Mammary epithelial cell (primary cell): ENCODE data around the gene EVI5L.

ENCODE experiments used
- CTCF ChIP-seq, 2 donors: IDR thresholded peaks in 1 of 2; conservative IDR thresholded peaks in 1 of 2; 2 replicates each; pipeline ENCODE4 v1.5.1; 2011 to 2012; ENCODE audit warnings: inconsistent platforms in 2 of 2, low read length in 2 of 2, mild to moderate bottlenecking in 2 of 2, control low read depth in 1 of 2, low read depth in 1 of 2; ENCODE audit not compliant: insufficient read depth in 1 of 2; ENCODE audit errors: extremely low read depth in 1 of 2
- EZH2 ChIP-seq: IDR thresholded peaks from 2 replicates; pipeline ENCODE4 v1.6.1; 2012; ENCODE audit warnings: low read length, inconsistent platforms, borderline replicate concordance

DNA sequence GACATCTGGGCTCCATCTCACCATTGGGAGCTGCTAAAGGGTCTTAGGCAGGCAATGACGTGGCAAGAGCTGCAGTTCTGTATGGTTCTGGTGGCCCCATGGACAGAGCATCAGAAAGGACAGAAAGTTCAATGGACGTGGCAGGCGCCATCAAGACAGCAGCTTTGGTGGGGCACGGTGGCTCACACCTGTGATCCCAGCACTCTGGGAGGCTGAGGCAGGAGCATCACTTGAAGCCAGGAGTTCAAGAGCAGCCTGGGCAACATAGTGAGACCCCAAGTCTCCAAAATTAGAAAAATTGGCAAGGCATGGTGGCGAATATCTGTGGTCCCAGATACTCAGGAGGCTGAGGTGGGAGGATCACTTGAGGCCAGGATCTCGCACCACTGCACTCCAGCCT is 9.5 kb downstream of the EVI5L start:
- TF ChIP-seq CTCF (conservative IDR thresholded peaks at IDR 0.05 in 1 of 2, IDR thresholded peaks at IDR 0.05 in 1 of 2; ENCODE audit: extremely low read depth in 1 of 2, insufficient read depth in 1 of 2, low read depth in 1 of 2, low read length in 2 of 2) (no peak), EZH2 (no peak)
